ENCODE measurements around the gene RGS9. TPM values are rescaled to one million over a fixed set of nuclear protein-coding genes. Genes with fewer than 3 reads are reported as not detected.

Gene RGS9
- total RNA-seq, 1 experiment from 2014 or later: 8.6 TPM

- Histone ChIP-seq H3K9ac (ENCODE audit: low read length) (no peak overlapping the region), H3K9me2 (ENCODE audit: insufficient read depth) (no peaks in the 10 kb centered on the region), H4K20me1 (ENCODE audit: insufficient read depth) (no peaks in the 10 kb centered on the region), H3K79me2 (ENCODE audit: insufficient read depth, low read length) (no peaks in the 10 kb centered on the region), H3K9me3 (ENCODE audit: control insufficient read depth in 1 of 2, insufficient read depth in 1 of 2, low read depth in 1 of 2, low read length in 2 of 2) (no peaks in the 10 kb centered on the region), H2AFZ (ENCODE audit: low read depth, low read length, poor library complexity, severe bottlenecking) (no peak overlapping the region), H3K36me3 (ENCODE audit: control insufficient read depth in 1 of 2, insufficient read depth in 2 of 2, low read length in 2 of 2) (no peaks in the 10 kb centered on the region), H3K4me3 (replicated peaks in 1 of 2; ENCODE audit: low read depth in 1 of 2, low read length in 2 of 2) (no peak overlapping the region), H3K27me3 (ENCODE audit: insufficient read depth, low read length) (no peaks in the 10 kb centered on the region), H3K27ac (ENCODE audit: low read depth, low read length) (no peak overlapping the region), H3K4me1 (ENCODE audit: control insufficient read depth in 1 of 2, insufficient read depth in 2 of 2, low read length in 2 of 2) (no peaks in the 10 kb centered on the region), H3K4me2 (ENCODE audit: low read length) (no peak overlapping the region)
- TF ChIP-seq ATF3 (IDR thresholded peaks at IDR 0.05): no peak
- TF ChIP-seq POLR2AphosphoS5 (IDR thresholded peaks at IDR 0.05; ENCODE audit: low read depth, low read length): no peak
- no peak for TF ChIP-seq EGR1 (IDR thresholded peaks at IDR 0.05; ENCODE audit: low read depth)
- no peak for TF ChIP-seq POLR2A (IDR thresholded peaks at IDR 0.05; ENCODE audit: borderline replicate concordance, extremely low read depth, insufficient read depth, insufficient read length)
- no peak for TF ChIP-seq CTCF (IDR thresholded peaks at IDR 0.05 in 2 of 3, conservative IDR thresholded peaks at IDR 0.05 in 1 of 3; ENCODE audit: borderline replicate concordance in 1 of 3, insufficient read depth in 1 of 3, low read depth in 2 of 3, low read length in 2 of 3)
- TF ChIP-seq SP1 (IDR thresholded peaks at IDR 0.05; ENCODE audit: low read depth): no peak
- no peak for TF ChIP-seq FOSL1 (IDR thresholded peaks at IDR 0.05; ENCODE audit: low read depth)
- TF ChIP-seq TCF7L2 (IDR thresholded peaks at IDR 0.05; ENCODE audit: borderline replicate concordance, extremely low read depth, insufficient read depth, insufficient read length): no peak
- no peak for TF ChIP-seq EZH2 (IDR thresholded peaks at IDR 0.05)
- TF ChIP-seq YY1 (IDR thresholded peaks at IDR 0.05; ENCODE audit: extremely low read depth, insufficient replicate concordance, low read depth, low read length): no peak
- CTCF ChIA-PET: no interaction called here
- no peak for DNase-seq (ENCODE audit: low read depth, low spot score)
- ATAC-seq: no peak
- POLR2A ChIA-PET: no interaction called here
- RAD21 ChIA-PET (ENCODE audit: low non-redundant PET in 1 of 2, low total read pairs in 2 of 2, uncharacterized antibody in 2 of 2, unreplicated experiment in 2 of 2): no interaction called here
- intact Hi-C loops (cut with micrococcal nuclease): no loop called here
- no TSS peak for BruUV-seq (replicated peaks)
Observed at GRCh38 chr17:65268832-65269231, 131.7 kb downstream of the RGS9 start.
